ENCODE measurements around the gene GCC1. TPM values are rescaled to one million over a fixed set of nuclear protein-coding genes. Genes with fewer than 3 reads are reported as not detected.

The GCC1 gene, protein sequence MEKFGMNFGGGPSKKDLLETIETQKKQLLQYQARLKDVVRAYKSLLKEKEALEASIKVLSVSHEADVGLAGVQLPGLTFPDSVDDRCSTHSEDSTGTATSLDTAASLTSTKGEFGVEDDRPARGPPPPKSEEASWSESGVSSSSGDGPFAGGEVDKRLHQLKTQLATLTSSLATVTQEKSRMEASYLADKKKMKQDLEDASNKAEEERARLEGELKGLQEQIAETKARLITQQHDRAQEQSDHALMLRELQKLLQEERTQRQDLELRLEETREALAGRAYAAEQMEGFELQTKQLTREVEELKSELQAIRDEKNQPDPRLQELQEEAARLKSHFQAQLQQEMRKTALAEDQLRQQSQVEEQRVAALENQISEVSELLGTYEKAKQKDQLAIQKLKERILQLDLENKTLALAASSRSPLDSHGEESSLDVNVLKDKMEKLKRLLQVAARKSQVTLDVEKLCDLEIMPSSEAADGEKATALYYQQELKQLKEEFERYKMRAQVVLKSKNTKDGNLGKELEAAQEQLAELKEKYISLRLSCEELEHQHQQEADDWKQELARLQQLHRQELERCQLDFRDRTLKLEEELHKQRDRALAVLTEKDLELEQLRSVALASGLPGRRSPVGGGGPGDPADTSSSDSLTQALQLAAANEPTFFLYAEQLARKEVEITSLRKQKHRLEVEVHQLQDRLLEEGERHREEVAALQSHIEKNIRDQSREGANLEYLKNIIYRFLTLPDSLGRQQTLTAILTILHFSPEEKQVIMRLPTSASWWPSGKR
- total RNA-seq (10 to 100 TPM in 2 of 4 donors, 1 to 10 TPM in 2; 8.2 to 12.4 (median 9.3) TPM), polyA plus RNA-seq (10 to 100 TPM in 1 of 3 donors, 1 to 10 TPM in 2; 6.1 to 24.0 (median 7.3) TPM)
- long read RNA-seq, donor 1, full-length matches to known transcripts: 18 of 20 reads
- long read RNA-seq, donor 1, partial matches to known transcripts: 0 of 20 reads
- long read RNA-seq, donor 1, other reads (novel, unspliced or antisense): 2 of 20 reads
- long read RNA-seq, donor 2, full-length matches to known transcripts: 42 of 45 reads
- long read RNA-seq, donor 2, partial matches to known transcripts: 0 of 45 reads
- long read RNA-seq, donor 2, other reads (novel, unspliced or antisense): 3 of 45 reads

DNA sequence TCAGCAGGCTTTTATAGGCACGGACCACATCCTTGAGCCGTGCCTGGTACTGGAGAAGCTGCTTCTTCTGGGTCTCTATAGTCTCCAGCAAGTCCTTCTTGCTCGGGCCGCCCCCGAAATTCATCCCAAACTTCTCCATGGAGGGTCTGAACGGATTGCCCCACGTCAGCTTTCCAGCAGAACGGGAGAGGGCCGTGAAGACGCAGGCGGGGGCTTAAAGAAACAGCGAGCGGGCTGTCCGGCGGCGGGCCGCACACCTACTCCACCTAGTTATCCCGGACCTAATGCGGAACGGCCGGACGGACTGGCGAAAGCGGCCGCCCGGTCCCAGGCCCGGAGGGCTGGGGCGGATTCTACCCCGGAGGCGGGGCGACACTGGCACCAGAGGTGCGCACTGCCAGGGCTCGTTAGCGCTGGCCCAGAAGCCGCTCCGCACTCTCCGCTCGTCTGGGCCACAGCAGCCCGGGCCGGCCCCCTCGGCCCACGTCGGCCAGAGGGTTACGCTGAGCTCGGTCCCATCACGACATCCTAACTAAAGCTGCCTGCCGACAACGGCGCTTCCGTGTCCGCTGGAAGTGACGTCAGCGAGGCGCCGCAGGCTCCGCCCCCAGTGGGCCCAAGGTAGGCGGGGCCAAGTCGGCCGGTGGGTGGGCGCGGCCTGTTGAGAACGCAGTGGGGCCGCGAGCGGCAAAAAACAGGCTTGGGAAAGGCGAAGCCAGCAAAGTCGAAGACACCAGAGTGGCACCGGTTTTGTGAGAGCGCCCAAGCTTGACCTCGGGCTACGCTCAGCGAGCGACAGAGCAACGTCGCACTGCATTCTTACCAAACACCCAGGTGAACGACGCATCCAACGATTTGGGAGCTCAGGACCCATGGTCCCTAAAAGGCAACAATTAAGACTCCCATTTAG is at the start of gene GCC1:
TSS of gene GCC1 (minus strand) at position 553 of the 910 bp plus-strand sequence. CDS start at position 139, 414 bp downstream.
- Histone ChIP-seq H3K9me3 (no peaks in the 10 kb centered on the region), H3K27ac (peak within 1 kb of the TSS; percentile 92), H3K27me3 (ENCODE audit: insufficient read depth in 3 of 3, low read length in 2 of 3) (no peaks in the 10 kb centered on the region), H3K4me3 (peak within 1 kb of the TSS; percentile 78), H3K4me1 (peaks cover 60% of the 10 kb centered on the region), H3K36me3 (ENCODE audit: insufficient read depth in 1 of 2, low read depth in 1 of 2) (peaks cover 0 to 32% of the 10 kb centered on the region in 2 donors)
- TF ChIP-seq, protein P1, sequence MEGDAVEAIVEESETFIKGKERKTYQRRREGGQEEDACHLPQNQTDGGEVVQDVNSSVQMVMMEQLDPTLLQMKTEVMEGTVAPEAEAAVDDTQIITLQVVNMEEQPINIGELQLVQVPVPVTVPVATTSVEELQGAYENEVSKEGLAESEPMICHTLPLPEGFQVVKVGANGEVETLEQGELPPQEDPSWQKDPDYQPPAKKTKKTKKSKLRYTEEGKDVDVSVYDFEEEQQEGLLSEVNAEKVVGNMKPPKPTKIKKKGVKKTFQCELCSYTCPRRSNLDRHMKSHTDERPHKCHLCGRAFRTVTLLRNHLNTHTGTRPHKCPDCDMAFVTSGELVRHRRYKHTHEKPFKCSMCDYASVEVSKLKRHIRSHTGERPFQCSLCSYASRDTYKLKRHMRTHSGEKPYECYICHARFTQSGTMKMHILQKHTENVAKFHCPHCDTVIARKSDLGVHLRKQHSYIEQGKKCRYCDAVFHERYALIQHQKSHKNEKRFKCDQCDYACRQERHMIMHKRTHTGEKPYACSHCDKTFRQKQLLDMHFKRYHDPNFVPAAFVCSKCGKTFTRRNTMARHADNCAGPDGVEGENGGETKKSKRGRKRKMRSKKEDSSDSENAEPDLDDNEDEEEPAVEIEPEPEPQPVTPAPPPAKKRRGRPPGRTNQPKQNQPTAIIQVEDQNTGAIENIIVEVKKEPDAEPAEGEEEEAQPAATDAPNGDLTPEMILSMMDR (IDR thresholded peaks at IDR 0.05): no peak
- intact Hi-C loops (cut with DNase I): loop anchor here in 1 of 2 donors (5.0 kb wide), 1 partner anchor 193 kb away; the partner anchor contains the start of gene ZNF800
- ATAC-seq (peak; percentile 82 to 89 (median 86)), DNase-seq (peak; percentile 92 to 96)
- 2% methylated on average over 76 to 78 of the region's 78 CpGs for WGBS, 3 donors

DNA sequence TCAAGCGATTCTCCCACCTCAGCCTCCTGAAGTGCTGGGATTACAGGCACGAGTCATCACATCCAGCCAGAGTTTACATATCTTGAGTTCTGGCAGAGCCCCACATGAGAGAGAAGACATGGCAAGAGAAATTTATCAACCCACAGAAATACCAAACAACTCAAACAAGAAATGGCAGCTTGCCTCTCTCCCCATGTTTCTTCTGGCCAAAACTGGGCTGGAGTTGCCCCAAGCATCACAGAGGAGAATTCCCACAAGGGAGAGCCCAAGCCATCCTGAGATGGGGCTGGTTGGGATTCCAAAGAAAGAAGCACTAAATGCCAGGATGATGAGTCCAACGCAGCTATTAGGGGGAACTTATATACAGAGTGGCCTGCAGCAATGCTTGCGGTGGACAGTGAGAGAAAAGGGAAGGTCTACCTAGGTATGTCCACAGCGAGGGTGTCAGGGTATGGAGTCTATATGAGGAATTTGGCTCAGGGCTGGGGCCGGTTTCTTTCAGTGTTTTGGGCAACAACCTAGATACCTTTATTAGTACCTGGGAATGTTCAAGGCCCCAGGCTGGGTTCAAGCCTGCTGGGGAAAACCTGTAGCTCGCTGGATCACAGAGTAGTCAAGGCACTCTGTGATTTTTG is 47.0 kb upstream of the GCC1 start:
- intact Hi-C loops (cut with DNase I): no loop called here
- DNase-seq (no peak), ATAC-seq (no peak)
- no peaks in the 10 kb centered on the region for H3K36me3 ChIP-seq (ENCODE audit: insufficient read depth in 1 of 2, low read depth in 1 of 2)
- no peak overlapping the region for H3K4me3 ChIP-seq
- TF ChIP-seq, protein P1 (IDR thresholded peaks at IDR 0.05): no peak
- WGBS, 3 donors: 75 to 86% (median 80%) methylated on average over 7 of the region's 7 CpGs
- no peaks in the 10 kb centered on the region for H3K4me1 ChIP-seq
- H3K27me3 ChIP-seq (ENCODE audit: insufficient read depth in 3 of 3, low read length in 2 of 3): peaks cover 0 to 14% (median 0%) of the 10 kb centered on the region in 3 donors
- no peak overlapping the region for H3K27ac ChIP-seq
- no peaks in the 10 kb centered on the region for H3K9me3 ChIP-seq

DNA sequence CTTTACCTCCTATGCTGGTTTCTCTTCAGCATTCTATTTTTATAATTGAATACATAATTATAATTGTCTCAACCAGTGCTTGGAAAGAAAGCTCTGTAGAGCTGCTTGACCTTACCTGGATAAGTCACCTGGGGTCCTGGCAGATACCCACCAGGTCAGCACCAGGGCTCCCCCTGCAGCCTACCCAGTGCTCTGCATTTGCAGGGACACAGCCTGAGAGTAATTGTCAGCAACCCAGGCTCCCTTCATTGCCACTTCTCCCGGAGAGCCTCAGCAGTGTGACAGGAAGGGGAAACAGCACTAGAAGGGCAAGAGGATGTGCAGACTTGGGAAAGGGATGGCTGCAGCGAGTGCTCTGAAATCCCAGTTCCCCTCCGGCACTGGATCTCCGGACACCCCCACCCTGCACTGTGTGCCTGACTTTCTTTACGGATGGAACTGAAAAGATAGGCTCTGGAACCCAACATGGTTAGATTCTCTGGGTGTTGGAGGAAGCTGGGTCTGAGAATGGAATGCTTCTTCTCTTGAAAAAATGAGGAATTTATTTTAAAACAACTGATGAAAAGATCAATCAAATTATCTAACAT is 44.0 kb upstream of the GCC1 start:
- WGBS, 3 donors: 16 to 18% (median 16%) methylated on average over 5 of the region's 5 CpGs
- DNase-seq (no peak), ATAC-seq (peak in 1 of 4 donors; percentile 41)
- peaks cover 0 to 13% (median 0%) of the 10 kb centered on the region in 3 donors for H3K27me3 ChIP-seq (ENCODE audit: insufficient read depth in 3 of 3, low read length in 2 of 3)
- intact Hi-C loops (cut with DNase I): no loop called here
- no peak overlapping the region for H3K27ac ChIP-seq
- H3K36me3 ChIP-seq (ENCODE audit: insufficient read depth in 1 of 2, low read depth in 1 of 2): no peaks in the 10 kb centered on the region
- no peak overlapping the region for H3K4me3 ChIP-seq
- H3K4me1 ChIP-seq: no peaks in the 10 kb centered on the region
- TF ChIP-seq, protein P1 (IDR thresholded peaks at IDR 0.05): peak; percentile 27
- H3K9me3 ChIP-seq: no peaks in the 10 kb centered on the region
